ENCODE measurements around the gene TBP.

TBP gene

GRCh38 chr6:170555305-170555704 lies 1.1 kb downstream of the TBP start:
- TF ChIP-seq CTCF (IDR thresholded peaks at IDR 0.05; ENCODE audit: low read depth, low read length): no peak
- Histone ChIP-seq H3K9me3 (ENCODE audit: severe bottlenecking) (no peaks in the 10 kb centered on the region), H3K4me3 (ENCODE audit: low read depth, low read length) (peak overlapping the region; percentile 98), H3K27me3 (ENCODE audit: insufficient read depth, low read depth, severe bottlenecking) (no peaks in the 10 kb centered on the region), H3K27ac (no peak overlapping the region), H3K36me3 (peaks cover 30% of the 10 kb centered on the region)
- DNase-seq: no peak

DNA sequence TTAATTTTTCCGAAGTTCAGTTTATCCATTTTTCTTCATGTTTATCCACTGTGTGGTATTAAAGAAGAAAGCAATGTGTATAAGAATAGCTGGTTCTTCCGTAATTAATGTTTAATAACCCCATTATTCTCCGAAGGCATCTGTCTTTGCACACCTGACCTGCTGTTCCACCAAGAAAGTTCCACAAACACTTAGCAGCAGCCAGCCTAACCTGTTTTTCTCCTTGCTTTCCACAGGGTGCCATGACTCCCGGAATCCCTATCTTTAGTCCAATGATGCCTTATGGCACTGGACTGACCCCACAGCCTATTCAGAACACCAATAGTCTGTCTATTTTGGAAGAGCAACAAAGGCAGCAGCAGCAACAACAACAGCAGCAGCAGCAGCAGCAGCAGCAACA lies 7.4 kb downstream of the TBP start:
- H3K36me3 ChIP-seq: peaks cover 55% of the 10 kb centered on the region
- DNase-seq: no peak
- H3K4me3 ChIP-seq (ENCODE audit: low read depth, low read length): no peak overlapping the region
- no peaks in the 10 kb centered on the region for H3K9me3 ChIP-seq (ENCODE audit: severe bottlenecking)
- no peak for TF ChIP-seq CTCF (IDR thresholded peaks at IDR 0.05; ENCODE audit: low read depth, low read length)
- H3K27me3 ChIP-seq (ENCODE audit: insufficient read depth, low read depth, severe bottlenecking): no peaks in the 10 kb centered on the region
- no peak overlapping the region for H3K27ac ChIP-seq

DNA sequence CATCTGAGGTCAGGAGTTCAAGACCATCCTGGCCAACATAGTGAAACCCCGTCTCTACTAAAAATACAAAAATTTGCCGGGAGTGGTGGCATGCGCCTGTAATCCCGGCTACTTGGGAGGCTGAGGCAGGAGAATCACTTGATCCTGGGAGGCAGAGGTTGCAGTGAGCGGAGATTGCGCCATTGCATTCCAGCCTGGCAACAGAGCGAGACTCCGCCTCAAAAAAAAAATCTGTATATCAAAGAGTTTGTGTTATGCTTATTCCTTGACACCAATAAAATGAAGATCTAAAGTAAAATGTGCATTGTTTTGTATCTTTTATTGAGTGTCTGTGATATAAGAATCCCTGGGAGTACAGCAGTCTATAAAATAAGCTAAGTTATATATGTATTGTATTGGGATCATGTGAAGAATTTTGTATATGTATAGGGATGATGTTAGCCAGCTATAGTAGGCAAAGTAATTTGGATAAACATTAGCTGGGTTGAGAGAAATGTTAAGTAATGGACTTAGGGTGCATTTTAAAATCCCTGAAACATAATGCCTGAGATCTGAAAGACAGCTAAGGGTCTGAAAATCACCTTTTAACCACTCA lies 10.9 kb downstream of the TBP start:
- no peak for DNase-seq
- H3K27ac ChIP-seq: no peak overlapping the region
- no peak overlapping the region for H3K4me3 ChIP-seq (ENCODE audit: low read depth, low read length)
- peaks cover 57% of the 10 kb centered on the region for H3K36me3 ChIP-seq
- no peak for TF ChIP-seq CTCF (IDR thresholded peaks at IDR 0.05; ENCODE audit: low read depth, low read length)
- no peaks in the 10 kb centered on the region for H3K27me3 ChIP-seq (ENCODE audit: insufficient read depth, low read depth, severe bottlenecking)
- no peaks in the 10 kb centered on the region for H3K9me3 ChIP-seq (ENCODE audit: severe bottlenecking)

DNA sequence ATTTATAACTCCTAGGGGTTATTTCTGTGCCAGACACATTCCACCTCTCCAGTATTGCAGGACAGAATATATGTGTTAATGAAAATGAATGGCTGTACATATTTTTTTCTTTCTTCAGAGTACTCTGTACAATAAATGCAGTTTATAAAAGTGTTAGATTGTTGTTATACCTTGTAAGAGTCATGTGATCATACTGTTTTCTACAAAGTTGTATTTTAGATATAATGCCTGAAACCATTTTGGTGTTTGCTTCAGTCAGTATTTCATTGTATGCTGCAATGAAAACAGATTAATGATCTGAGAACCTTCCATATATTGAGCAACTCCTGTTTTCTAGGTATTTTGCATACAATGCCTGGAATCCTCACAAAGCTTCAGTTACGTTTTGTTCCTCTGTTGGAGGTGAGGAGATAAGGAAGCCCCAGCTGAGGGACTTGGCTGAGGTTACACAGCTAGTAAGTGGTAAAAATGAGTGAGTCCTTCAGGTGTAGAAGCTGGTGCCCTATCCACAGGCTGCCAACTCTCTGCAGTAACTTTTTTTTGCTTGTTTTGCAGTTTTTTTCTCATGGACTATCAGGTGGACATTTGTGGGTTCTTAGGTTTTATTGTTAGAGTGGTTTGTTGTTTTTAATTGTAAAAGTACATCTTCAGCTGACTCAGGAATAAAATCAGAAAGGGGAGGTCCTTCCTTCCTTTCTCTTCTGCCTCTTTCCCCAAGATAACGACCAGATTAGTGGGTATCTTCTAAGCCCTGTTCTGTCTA lies 18.7 kb downstream of the TBP start:
- DNase-seq: no peak
- Histone ChIP-seq H3K36me3 (peaks cover 59% of the 10 kb centered on the region), H3K27ac (no peak overlapping the region), H3K4me3 (ENCODE audit: low read depth, low read length) (no peak overlapping the region), H3K9me3 (ENCODE audit: severe bottlenecking) (no peaks in the 10 kb centered on the region), H3K27me3 (ENCODE audit: insufficient read depth, low read depth, severe bottlenecking) (no peaks in the 10 kb centered on the region)
- no peak for TF ChIP-seq CTCF (IDR thresholded peaks at IDR 0.05; ENCODE audit: low read depth, low read length)

- Histone ChIP-seq H3K4me3 (ENCODE audit: low read depth, low read length) (no peak overlapping the region), H3K36me3 (peaks cover 52% of the 10 kb centered on the region), H3K9me3 (ENCODE audit: severe bottlenecking) (no peaks in the 10 kb centered on the region), H3K27me3 (ENCODE audit: insufficient read depth, low read depth, severe bottlenecking) (no peaks in the 10 kb centered on the region), H3K27ac (no peak overlapping the region)
- no peak for DNase-seq
- peak; percentile 32; the same call in 1 of the 2 replicates for TF ChIP-seq CTCF (IDR thresholded peaks at IDR 0.05; ENCODE audit: low read depth, low read length)
Measured at GRCh38 chr6:170575250-170575649, 21.1 kb downstream of the TBP start.

All from WERI-Rb-1 (cell line).